ENCODE measurements around the gene GLIS1.
A peak's percentile ranks its signal among the peaks of the same experiment; 100 is the strongest.
"Not testable (repeated sequence)": the region's sequence is repeated elsewhere in the genome, so short reads cannot be mapped to it uniquely, and the experiment has no call there.

Gene GLIS1

GRCh38 chr1:53763461-53763860, 24.5 kb upstream of the GLIS1 start:
- H3K4me1 ChIP-seq (ENCODE audit: low read length), result peaks cover 15% of the 10 kb centered on the region
- DNase-seq, result no peak

GRCh38 chr1:53760497-53760896, 21.5 kb upstream of the GLIS1 start:
- not testable (repeated sequence) for H3K9me2 ChIP-seq (replicated peaks; ENCODE audit: insufficient read depth, low read length); DNase-seq; H3K4me2 ChIP-seq (ENCODE audit: low read depth, low read length); H3K27ac ChIP-seq (ENCODE audit: low read length); H3K9me3 ChIP-seq (replicated peaks; ENCODE audit: insufficient read depth, low read length); H4K20me1 ChIP-seq (ENCODE audit: insufficient read depth, low read length); H3K4me1 ChIP-seq (ENCODE audit: low read length); H3K79me2 ChIP-seq (ENCODE audit: low read length); H2AFZ ChIP-seq (ENCODE audit: low read length); H3K9ac ChIP-seq (ENCODE audit: low read length); H3K27me3 ChIP-seq (replicated peaks; ENCODE audit: insufficient read depth, low read length); H3K4me3 ChIP-seq (ENCODE audit: low read length); H3F3A ChIP-seq (ENCODE audit: insufficient read depth, low read length); H3K36me3 ChIP-seq (replicated peaks; ENCODE audit: insufficient read depth, low read length)

More at GRCh38 chr1:53763461-53763860, 24.5 kb upstream of the GLIS1 start:
- no peak for TF ChIP-seq EZH2phosphoT487 (IDR thresholded peaks at IDR 0.05; ENCODE audit: low read length)
- TF ChIP-seq CTCF (IDR thresholded peaks at IDR 0.05; ENCODE audit: low read length), result no peak
- Histone ChIP-seq H3K4me3 (ENCODE audit: low read length) (no peak overlapping the region), H3K4me2 (ENCODE audit: low read depth, low read length) (no peak overlapping the region), H3K9me3 (replicated peaks; ENCODE audit: insufficient read depth, low read length) (no peaks in the 10 kb centered on the region), H3K9me2 (replicated peaks; ENCODE audit: insufficient read depth, low read length) (no peaks in the 10 kb centered on the region), H3K9ac (ENCODE audit: low read length) (no peak overlapping the region), H3K36me3 (replicated peaks; ENCODE audit: insufficient read depth, low read length) (no peaks in the 10 kb centered on the region), H3F3A (ENCODE audit: insufficient read depth, low read length) (peaks cover 9% of the 10 kb centered on the region; the same call in 1 of the 2 replicates), H3K79me2 (ENCODE audit: low read length) (no peaks in the 10 kb centered on the region), H3K27me3 (replicated peaks; ENCODE audit: insufficient read depth, low read length) (no peaks in the 10 kb centered on the region), H4K20me1 (ENCODE audit: insufficient read depth, low read length) (no peaks in the 10 kb centered on the region), H2AFZ (ENCODE audit: low read length) (no peak overlapping the region), H3K27ac (ENCODE audit: low read length) (no peak overlapping the region)

DNA sequence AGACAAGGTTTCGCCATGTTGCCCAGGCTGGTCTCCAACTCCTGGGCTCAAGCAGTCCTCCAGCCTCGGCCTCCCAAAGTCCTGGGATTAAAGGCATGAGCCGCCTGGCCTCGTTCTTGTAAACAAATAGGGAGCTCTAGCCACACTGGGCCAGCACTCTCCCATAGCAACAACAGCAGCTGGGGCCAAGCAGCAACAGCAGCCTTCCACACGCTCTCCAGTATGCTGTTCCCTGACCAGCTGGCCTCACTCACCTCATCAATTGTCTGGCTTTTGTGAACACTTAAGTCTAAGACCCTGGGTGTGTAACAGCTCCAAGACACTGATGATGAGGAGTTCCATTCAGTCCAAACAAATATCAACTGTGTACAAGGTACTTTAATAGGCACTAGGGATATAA, 16.9 kb upstream of the GLIS1 start:
- DNase-seq, result no peak
- Histone ChIP-seq H3K4me3 (ENCODE audit: low read length) (no peak overlapping the region), H3K27me3 (replicated peaks; ENCODE audit: insufficient read depth, low read length) (no peaks in the 10 kb centered on the region), H3K9me2 (replicated peaks; ENCODE audit: insufficient read depth, low read length) (no peaks in the 10 kb centered on the region), H3K36me3 (replicated peaks; ENCODE audit: insufficient read depth, low read length) (no peaks in the 10 kb centered on the region), H3K27ac (ENCODE audit: low read length) (no peak overlapping the region), H3K4me1 (ENCODE audit: low read length) (no peaks in the 10 kb centered on the region), H3K79me2 (ENCODE audit: low read length) (no peaks in the 10 kb centered on the region), H3F3A (ENCODE audit: insufficient read depth, low read length) (no peaks in the 10 kb centered on the region), H3K9me3 (replicated peaks; ENCODE audit: insufficient read depth, low read length) (no peaks in the 10 kb centered on the region), H3K4me2 (ENCODE audit: low read depth, low read length) (no peak overlapping the region), H2AFZ (ENCODE audit: low read length) (no peak overlapping the region), H4K20me1 (ENCODE audit: insufficient read depth, low read length) (no peaks in the 10 kb centered on the region), H3K9ac (ENCODE audit: low read length) (no peak overlapping the region)
- TF ChIP-seq EZH2phosphoT487 (IDR thresholded peaks at IDR 0.05; ENCODE audit: low read length) (no peak), EZH2 (optimal IDR thresholded peaks at IDR 0.05; ENCODE audit: low read depth, low read length) (no peak), CTCF (IDR thresholded peaks at IDR 0.05; ENCODE audit: low read length) (no peak)

GRCh38 chr1:53754484-53755312, 15.7 kb upstream of the GLIS1 start:
- Histone ChIP-seq H3K9me3 (replicated peaks; ENCODE audit: insufficient read depth, low read length) (no peaks in the 10 kb centered on the region), H3K4me2 (ENCODE audit: low read depth, low read length) (no peak overlapping the region), H3K4me3 (ENCODE audit: low read length) (no peak overlapping the region), H3F3A (ENCODE audit: insufficient read depth, low read length) (no peaks in the 10 kb centered on the region), H4K20me1 (ENCODE audit: insufficient read depth, low read length) (no peaks in the 10 kb centered on the region), H3K79me2 (ENCODE audit: low read length) (no peaks in the 10 kb centered on the region), H3K36me3 (replicated peaks; ENCODE audit: insufficient read depth, low read length) (no peaks in the 10 kb centered on the region), H2AFZ (ENCODE audit: low read length) (no peak overlapping the region), H3K9ac (ENCODE audit: low read length) (no peak overlapping the region), H3K4me1 (ENCODE audit: low read length) (no peaks in the 10 kb centered on the region), H3K9me2 (replicated peaks; ENCODE audit: insufficient read depth, low read length) (no peaks in the 10 kb centered on the region), H3K27ac (ENCODE audit: low read length) (no peak overlapping the region), H3K27me3 (replicated peaks; ENCODE audit: insufficient read depth, low read length) (no peaks in the 10 kb centered on the region)
- TF ChIP-seq EZH2phosphoT487 (IDR thresholded peaks at IDR 0.05; ENCODE audit: low read length), result no peak
- TF ChIP-seq CTCF (IDR thresholded peaks at IDR 0.05; ENCODE audit: low read length), result peak; percentile 80
- peak; percentile 61 for DNase-seq
